G401 (cell line): ENCODE data around the gene AUTS2. TPM values are rescaled to one million over a fixed set of nuclear protein-coding genes. Genes with fewer than 3 reads are reported as not detected.

Source experiments
- DNase-seq: peaks from one replicate; pipeline ENCODE4 v3.0.0-alpha.2; 2015; ENCODE audit warnings: low spot score
- in situ Hi-C: cut with HindIII; loops from 2 replicates; pipeline ENCODE4 v1.10.0; 2016; ENCODE audit warnings: low sequenced_read_pairs, mixed read lengths
- total RNA-seq: library from RNA; depleted of rRNA; stranded (reverse); fragments of >200 nt; shearing (Covaris generic); gene quantifications from 2 replicates; pipeline ENCODE4 v1.2.3, GENCODE V29; 2014

AUTS2 gene
- total RNA-seq, 1 experiment from 2014 or later = 4.4 TPM

DNA sequence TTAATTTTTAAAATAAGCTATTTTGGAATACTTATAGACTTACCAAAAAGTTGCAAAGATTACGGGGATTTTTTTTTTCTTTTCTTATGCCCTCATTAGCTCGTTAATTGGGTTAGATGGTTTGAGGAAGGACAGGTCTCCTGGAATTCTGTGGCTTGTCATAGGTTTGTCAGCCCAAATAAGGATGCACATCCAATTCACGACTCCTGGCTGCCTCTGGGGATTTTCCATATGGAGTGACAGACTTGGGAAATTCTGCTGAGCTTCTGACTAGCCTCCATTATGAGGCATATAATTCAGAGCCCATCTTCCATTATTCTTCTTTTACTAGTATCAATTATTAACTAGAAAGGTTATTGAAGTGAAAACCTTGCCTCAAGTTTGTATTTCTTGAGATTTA is 102.1 kb downstream of the AUTS2 start:
- no peak for DNase-seq
- in situ Hi-C loops = no loop called here

DNA sequence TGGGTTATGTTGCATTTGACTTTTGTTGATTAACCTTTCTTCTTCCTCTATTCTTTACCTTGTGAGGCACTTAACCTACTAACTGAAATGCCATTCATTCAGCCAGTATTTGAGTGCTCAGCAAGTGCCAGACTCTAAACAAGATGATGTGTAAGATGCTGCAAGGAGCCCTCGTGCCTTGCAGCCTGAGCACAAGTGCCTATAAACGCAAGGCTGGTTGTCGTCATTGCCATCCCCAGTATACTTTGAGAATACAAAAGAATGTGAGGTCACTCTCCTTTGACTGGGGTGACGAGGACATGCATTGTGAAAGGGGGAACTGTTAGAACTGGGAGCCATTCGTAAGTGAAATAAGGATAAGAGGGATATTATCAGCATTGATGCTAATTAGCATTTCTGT is 103.0 kb downstream of the AUTS2 start:
- in situ Hi-C loops = no loop called here
- no peak for DNase-seq

- in situ Hi-C loops = no loop called here
- no peak for DNase-seq
Observed at GRCh38 chr7:69702357-69702756, 104.1 kb downstream of the AUTS2 start.

- in situ Hi-C loops = no loop called here
- no peak for DNase-seq
Observed at GRCh38 chr7:69703099-69703498, 104.8 kb downstream of the AUTS2 start.

DNA sequence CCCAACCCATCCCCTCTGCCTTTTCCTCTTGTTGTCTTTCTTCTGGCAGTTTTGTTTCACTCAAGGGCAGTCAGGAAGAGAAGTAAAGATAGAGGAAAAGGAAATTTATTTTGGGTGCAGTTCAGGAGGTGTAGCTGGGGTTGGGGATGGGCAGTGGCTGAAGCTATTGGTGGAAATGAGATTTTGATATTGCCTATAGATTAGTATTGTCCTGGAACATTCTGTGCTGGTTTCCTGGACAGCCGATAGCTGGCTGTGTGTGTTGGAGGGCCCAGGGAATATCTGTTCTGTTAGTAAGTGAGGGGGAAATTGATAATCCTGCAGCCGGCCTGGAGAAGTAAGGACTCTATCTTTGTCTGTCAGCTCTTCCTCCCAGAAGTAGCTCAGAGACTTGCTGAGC is 107.8 kb downstream of the AUTS2 start:
- no peak for DNase-seq

GRCh38 chr7:69708857-69709256 is 110.6 kb downstream of the AUTS2 start:
- in situ Hi-C loops = no loop called here
- DNase-seq = no peak

More for the DNA sequence above, 107.8 kb downstream of the AUTS2 start:
- in situ Hi-C loops = no loop called here

- in situ Hi-C loops = no loop called here
- no peak for DNase-seq
Observed at GRCh38 chr7:69710768-69711438, 112.6 kb downstream of the AUTS2 start.

DNA sequence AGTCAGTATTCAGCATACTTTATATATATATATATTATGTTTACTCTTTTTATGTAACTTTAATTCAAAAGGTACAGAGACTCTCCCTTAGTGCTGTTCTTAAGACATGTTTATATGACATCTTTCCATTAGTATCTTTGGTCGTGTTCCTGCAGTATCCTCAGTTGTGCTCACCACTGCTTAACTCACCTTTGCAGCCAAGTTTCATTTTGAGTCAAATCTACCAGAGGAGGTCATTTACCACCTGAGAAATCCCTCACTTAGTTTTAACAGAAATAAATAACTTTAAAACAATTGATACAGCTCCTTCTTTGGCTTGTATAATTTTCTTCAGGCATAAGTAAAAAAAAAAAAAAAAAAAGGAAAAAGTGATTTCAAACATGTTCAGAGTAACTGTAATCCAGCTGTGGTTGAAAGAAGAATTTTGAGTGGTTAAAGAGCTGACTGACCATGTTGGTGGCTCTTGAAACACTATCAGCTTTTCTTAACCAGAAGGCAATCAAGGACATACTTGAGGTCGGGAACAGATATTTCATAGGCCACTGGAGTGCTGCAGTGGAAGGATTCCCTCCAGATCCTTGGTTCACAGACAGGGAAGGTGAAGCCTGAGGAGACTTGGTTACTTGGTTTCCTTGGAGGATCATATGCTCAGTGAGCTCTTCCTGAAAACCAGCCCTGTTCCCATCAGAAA is 116.8 kb downstream of the AUTS2 start:
- no peak for DNase-seq
- in situ Hi-C loops = no loop called here

DNA sequence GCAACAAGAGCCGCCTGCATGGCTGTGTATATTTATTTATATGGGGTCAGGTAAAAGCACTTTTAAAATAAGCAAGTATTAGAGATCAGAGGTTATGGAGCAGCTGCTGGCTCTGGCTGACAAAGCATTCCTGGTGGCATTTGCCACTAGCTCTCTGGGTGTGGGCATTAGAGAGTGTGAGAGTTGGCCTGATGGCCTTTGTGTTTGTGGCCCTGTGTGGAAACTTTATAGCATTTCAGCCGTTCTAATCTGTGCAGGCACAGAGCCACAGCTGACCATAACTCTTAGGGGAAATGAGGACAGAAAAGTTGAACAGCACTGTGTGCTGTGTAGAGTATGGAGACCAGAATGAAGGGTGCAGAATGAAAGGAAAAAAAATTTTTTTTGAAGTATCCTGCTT is 118.9 kb downstream of the AUTS2 start:
- in situ Hi-C loops = no loop called here
- no peak for DNase-seq

- in situ Hi-C loops = no loop called here
- DNase-seq = no peak
Observed at GRCh38 chr7:69719717-69720116, 121.4 kb downstream of the AUTS2 start.

GRCh38 chr7:69722843-69723242 is 124.6 kb downstream of the AUTS2 start:
- in situ Hi-C loops = no loop called here
- DNase-seq = no peak

GRCh38 chr7:69723663-69724062 is 125.4 kb downstream of the AUTS2 start:
- in situ Hi-C loops = no loop called here
- no peak for DNase-seq

DNA sequence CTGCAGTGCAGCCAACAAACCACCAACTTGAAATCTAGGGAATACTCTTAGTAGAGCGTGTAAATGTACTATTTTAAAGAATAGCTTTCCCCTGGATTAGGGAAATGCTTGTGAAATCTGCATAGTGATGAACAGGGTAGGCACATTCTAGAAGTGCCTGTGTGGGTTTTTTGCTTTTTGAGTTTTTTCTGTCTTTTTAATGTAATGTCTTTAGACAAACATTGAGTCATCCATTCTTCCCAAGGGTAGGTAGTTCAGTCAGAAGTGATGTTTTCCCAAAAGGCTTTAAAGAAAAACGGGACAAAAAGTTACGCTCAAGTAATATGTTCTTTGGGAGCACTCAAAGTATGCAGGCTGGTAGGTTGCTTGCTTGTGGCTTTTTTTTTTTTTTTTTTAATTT is 130.0 kb downstream of the AUTS2 start:
- in situ Hi-C loops = no loop called here
- DNase-seq = no peak

GRCh38 chr7:69732203-69732602 is 133.9 kb downstream of the AUTS2 start:
- DNase-seq = no peak
- in situ Hi-C loops = no loop called here

DNA sequence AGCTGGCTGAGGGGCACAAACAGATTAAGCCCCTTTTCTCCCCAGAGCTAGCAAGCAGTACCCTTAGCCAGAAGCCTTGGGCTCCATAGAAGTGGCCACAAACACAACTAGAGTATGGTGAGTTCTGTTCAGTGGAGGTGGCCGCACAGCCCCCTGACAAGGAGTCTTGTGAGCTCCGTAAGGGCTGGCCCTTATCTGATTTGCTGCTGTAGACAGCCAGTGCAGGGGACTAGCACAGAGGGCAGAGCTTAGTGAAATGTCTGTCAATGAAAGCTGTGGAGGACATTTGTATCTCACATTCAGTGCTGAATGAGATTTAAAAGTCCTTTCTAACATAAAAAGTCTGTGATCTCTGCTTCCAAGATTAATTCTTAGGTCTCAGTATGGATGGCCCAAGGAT is 137.3 kb downstream of the AUTS2 start:
- in situ Hi-C loops = no loop called here

DNA sequence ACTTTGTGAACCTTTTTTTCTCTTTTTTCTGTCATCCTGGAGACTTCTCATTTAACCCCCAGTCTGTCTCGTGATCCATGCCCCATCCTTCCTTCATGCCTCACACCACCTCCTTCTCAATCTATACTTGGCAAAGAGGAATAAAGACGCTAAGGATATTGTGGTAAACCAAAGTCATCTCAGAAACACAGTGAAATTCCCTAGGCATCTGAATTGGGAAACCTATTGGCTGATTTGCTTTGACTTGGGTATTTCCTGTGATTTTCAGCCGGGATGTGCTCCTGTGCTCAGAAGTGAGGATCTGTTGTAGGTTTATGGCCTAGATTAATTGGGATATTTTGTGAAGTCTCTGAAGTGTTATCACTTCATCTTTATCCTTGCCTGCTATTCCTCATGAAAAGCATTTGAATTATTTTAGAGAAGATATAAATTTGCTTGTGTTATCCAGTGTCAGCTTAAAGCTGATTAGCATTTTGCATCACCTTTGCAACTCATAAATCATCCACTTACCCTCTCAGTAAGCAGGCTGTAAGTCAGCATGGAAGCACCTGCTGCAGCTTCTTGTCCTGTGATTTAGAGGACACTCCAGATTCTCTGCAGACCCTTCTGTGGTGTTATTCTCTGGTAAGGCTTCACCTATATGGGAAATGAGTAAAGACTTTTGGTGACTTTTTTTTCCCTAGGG is 138.0 kb downstream of the AUTS2 start:
- in situ Hi-C loops = no loop called here
- no peak for DNase-seq

More for the DNA sequence above, 137.3 kb downstream of the AUTS2 start:
- no peak for DNase-seq

- in situ Hi-C loops = no loop called here
- peak; percentile 13 for DNase-seq
Observed at GRCh38 chr7:69738396-69738951, 140.2 kb downstream of the AUTS2 start.

DNA sequence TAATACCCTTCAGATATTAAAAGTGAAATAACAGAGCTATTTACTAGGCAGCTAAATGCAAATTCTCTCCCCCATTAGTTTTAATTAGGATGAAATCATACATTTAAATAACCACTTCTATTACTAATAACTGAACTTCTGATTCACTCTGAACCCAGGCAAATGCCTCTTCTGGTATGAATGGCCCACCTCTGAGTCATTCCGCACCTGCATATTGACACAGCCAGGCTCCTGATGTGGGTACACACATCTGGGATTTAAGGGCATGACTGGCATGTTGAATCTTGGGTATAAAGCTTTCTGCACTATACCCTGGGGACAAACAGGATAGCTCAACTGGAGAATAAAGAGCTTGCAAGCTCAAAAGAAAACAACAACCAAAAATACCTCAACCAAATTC is 140.9 kb downstream of the AUTS2 start:
- no peak for DNase-seq
- in situ Hi-C loops = no loop called here

- DNase-seq = peak; percentile 66
- in situ Hi-C loops = no loop called here
Observed at GRCh38 chr7:69739931-69740431, 141.7 kb downstream of the AUTS2 start.

- in situ Hi-C loops = no loop called here
- DNase-seq = no peak
Observed at GRCh38 chr7:69742237-69742636, 144.0 kb downstream of the AUTS2 start.
